Endothelial cell of umbilical vein (primary cell): ENCODE measurements around the gene HTR3D. TPM values are rescaled to one million over a fixed set of nuclear protein-coding genes. Genes with fewer than 3 reads are reported as not detected.

ENCODE experiments used
- BruUV-seq: library from RNA; stranded (reverse); fragments of 400-500 nt; replicated peaks from 2 replicates; lab custom pipeline; 2021; lab: Mats Ljungman, UMichigan
- CTCF ChIA-PET: fragments of 300-600, 350-600 bp; sonication (Branson Sonifier 250); formaldehyde crosslinking; loops from one replicate; lab custom pipeline; 2021; ENCODE audit warnings: antibody characterized with exemption, inconsistent platforms; lab: Charles Lee
- POLR2A ChIA-PET: fragments of 300-600, 350-600 bp; sonication (Branson Sonifier 250); formaldehyde crosslinking; loops from one replicate; lab custom pipeline; 2021; ENCODE audit warnings: antibody characterized with exemption, inconsistent platforms; lab: Charles Lee
- DNase-seq: peaks from one replicate; pipeline ENCODE4 v3.0.0-alpha.2; 2011; ENCODE audit warnings: low read depth, low spot score
- FAIRE-seq: peaks from 2 replicates; lab custom pipeline; 2011; peaks lifted over from hg19 to GRCh38; lab: Jason Lieb, UNC
- H2AFZ ChIP-seq: 2 replicates; pipeline ENCODE4 v1.6.0; 2012; ENCODE audit warnings: low read depth, low read length, control low read depth, inconsistent platforms
- H3K27ac ChIP-seq: 2 replicates; pipeline ENCODE4 v1.5.1; 2011; ENCODE audit warnings: low read depth, mild to moderate bottlenecking, control low read depth, low read length, moderate library complexity; ENCODE audit not compliant: insufficient read depth
- H3K27me3 ChIP-seq, 2 experiments: 2 replicates each; pipeline versions ENCODE4 v1.6.0 to v1.6.1; 2011; ENCODE audit warnings: low read length in 2 of 2, mixed read lengths in 1 of 2; ENCODE audit not compliant: control insufficient read depth in 2 of 2, insufficient read depth in 2 of 2
- H3K36me3 ChIP-seq, 2 experiments: 2 replicates in 1 of 2; 3 replicates in 1 of 2; pipeline ENCODE4 v1.5.1; 2011; ENCODE audit warnings: low read length in 2 of 2, mild to moderate bottlenecking in 1 of 2, moderate library complexity in 1 of 2; ENCODE audit not compliant: control insufficient read depth in 2 of 2, insufficient read depth in 2 of 2; ENCODE audit errors: extremely low read depth in 1 of 2
- H3K4me1 ChIP-seq: 3 replicates; pipeline ENCODE4 v1.5.1; 2011; ENCODE audit warnings: mild to moderate bottlenecking, low read length; ENCODE audit not compliant: control insufficient read depth, insufficient read depth; ENCODE audit errors: extremely low read depth
- H3K4me2 ChIP-seq: 2 replicates; pipeline ENCODE4 v1.6.1; 2011; ENCODE audit warnings: low read length, control low read depth, mixed read lengths; ENCODE audit not compliant: insufficient read depth
- H3K4me3 ChIP-seq, 3 experiments: fragments of 200-600 bp in 1 of 3; sonication (generic), shearing (Covaris generic) in 1 of 3; replicated peaks in 1 of 3; 2 replicates each; pipeline ENCODE4 v1.5.1; 2011 to 2016; ENCODE audit warnings: control low read depth in 3 of 3, low read length in 3 of 3, mild to moderate bottlenecking in 2 of 3, inconsistent platforms in 1 of 3, low read depth in 1 of 3, moderate library complexity in 1 of 3; ENCODE audit not compliant: insufficient read depth in 1 of 3
- H3K79me2 ChIP-seq: 2 replicates; pipeline ENCODE4 v1.6.0; 2012; ENCODE audit warnings: low read length, inconsistent platforms; ENCODE audit not compliant: control insufficient read depth, insufficient read depth
- H3K9ac ChIP-seq: replicated peaks from 2 replicates; pipeline ENCODE3; 2011; ENCODE audit warnings: low read length, control low read depth; ENCODE audit not compliant: insufficient read depth; ENCODE audit errors: extremely low read depth
- H3K9me1 ChIP-seq: replicated peaks from 3 replicates; pipeline ENCODE4 v1.6.0; 2011; ENCODE audit warnings: mild to moderate bottlenecking, low read length; ENCODE audit not compliant: control insufficient read depth, insufficient read depth; ENCODE audit errors: extremely low read depth
- H3K9me3 ChIP-seq: replicated peaks from 2 replicates; pipeline ENCODE4 v1.5.1; 2012; ENCODE audit warnings: low read length, inconsistent platforms; ENCODE audit not compliant: control insufficient read depth, insufficient read depth
- H4K20me1 ChIP-seq: replicated peaks from 2 replicates; pipeline ENCODE3; 2011; ENCODE audit warnings: mild to moderate bottlenecking, low read length; ENCODE audit not compliant: control insufficient read depth, insufficient read depth; ENCODE audit errors: extremely low read depth
- CTCF ChIP-seq, 2 donors: IDR thresholded peaks; 1 replicate in 1 of 2; 2 replicates in 1 of 2; pipeline ENCODE4 v1.5.1; 2011; ENCODE audit warnings: low read length in 2 of 2, mild to moderate bottlenecking in 2 of 2, moderate library complexity in 2 of 2, control low read depth in 1 of 2, inconsistent platforms in 1 of 2, low read depth in 1 of 2; ENCODE audit not compliant: insufficient read depth in 1 of 2; ENCODE audit errors: extremely low read depth in 1 of 2
- EZH2 ChIP-seq: IDR thresholded peaks from 2 replicates; pipeline ENCODE4 v1.6.1; 2012; ENCODE audit warnings: borderline replicate concordance, low read depth, mild to moderate bottlenecking, moderate library complexity, low read length, inconsistent platforms; ENCODE audit not compliant: severe bottlenecking
- FOS ChIP-seq: IDR thresholded peaks from 2 replicates; pipeline ENCODE4 v1.6.1; 2011; ENCODE audit warnings: mild to moderate bottlenecking, low read length, moderate library complexity, borderline replicate concordance; ENCODE audit not compliant: insufficient read depth
- GATA2 ChIP-seq: IDR thresholded peaks from 2 replicates; pipeline ENCODE4 v1.7.0; 2011; ENCODE audit warnings: low read depth, mild to moderate bottlenecking, moderate library complexity, mixed read lengths, low read length; ENCODE audit not compliant: insufficient read length, insufficient read depth
- JUN ChIP-seq: IDR thresholded peaks from 2 replicates; pipeline ENCODE4 v1.6.1; 2011; ENCODE audit warnings: borderline replicate concordance, low read depth; ENCODE audit not compliant: insufficient read length, insufficient read depth
- MAX ChIP-seq: IDR thresholded peaks from 2 replicates; pipeline ENCODE4 v1.6.1; 2011; ENCODE audit not compliant: insufficient read depth, insufficient read length
- MYC ChIP-seq: IDR thresholded peaks from one replicate; pipeline ENCODE4 v1.6.1; 2011; ENCODE audit warnings: mild to moderate bottlenecking, low read depth, low read length
- POLR2A ChIP-seq: IDR thresholded peaks from 2 replicates; pipeline ENCODE4 v1.6.1; 2012; ENCODE audit warnings: low read depth, mild to moderate bottlenecking, control low read depth, low read length
- POLR2AphosphoS5 ChIP-seq: IDR thresholded peaks from 2 replicates; pipeline ENCODE4 v1.6.1; 2012; ENCODE audit warnings: low read depth, mild to moderate bottlenecking, control low read depth, low read length, moderate library complexity; ENCODE audit not compliant: insufficient read depth
- dilution Hi-C: fragments of 300-500 bp; cut with MboI; formaldehyde crosslinking; loops from one replicate; pipeline ENCODE4 v1.15.0; 2019; ENCODE audit warnings: low sequenced_read_pairs; ENCODE audit not compliant: extremely low pct_ligation_motif_present
- intact Hi-C: fragments of 100-400 bp; cut with micrococcal nuclease; formaldehyde crosslinking; loops from one replicate; pipeline ENCODE4 v1.10.0; 2022
- polyA plus RNA-seq, 4 experiments: library from polyadenylated mRNA; depleted of rRNA in 3 of 4; stranded (reverse) in 3 of 4; unstranded in 1 of 4; fragments of >200 nt; gene quantifications; 2 replicates each; pipeline versions ENCODE4 v1.2.1 to v1.2.3, GENCODE V29; 2011 to 2012; ENCODE audit warnings: missing spikeins in 1 of 4
- total RNA-seq: library from RNA; stranded (reverse); gene quantifications from 2 replicates; pipeline ENCODE4 v1.2.3, GENCODE V29; 2021

The HTR3D gene
- total and polyA plus RNA-seq, 2 donors (not counting 3 experiments of a cell fraction or from before 2014, with no cell fraction given): not detected

GRCh38 chr3:184002469-184002868 lies 29.1 kb upstream of the HTR3D start:
- Histone ChIP-seq H3K9me1 (no peaks in the 10 kb centered on the region), H3K36me3 (no peaks in the 10 kb centered on the region), H3K27me3 (no peaks in the 10 kb centered on the region), H3K9ac (no peak overlapping the region), H2AFZ (no peak overlapping the region), H4K20me1 (no peaks in the 10 kb centered on the region), H3K4me2 (no peak overlapping the region), H3K4me1 (peaks cover 15% of the 10 kb centered on the region), H3K79me2 (no peaks in the 10 kb centered on the region), H3K9me3 (no peaks in the 10 kb centered on the region), H3K27ac (no peak overlapping the region), H3K4me3 (no peak overlapping the region)
- dilution Hi-C loops (no loop called here), intact Hi-C loops (no loop called here)
- CTCF ChIA-PET: no interaction called here
- POLR2A ChIA-PET: no interaction called here
- TF ChIP-seq POLR2AphosphoS5: no peak
- no peak for TF ChIP-seq CTCF (IDR thresholded peaks at IDR 0.05; ENCODE audit: extremely low read depth in 1 of 2, insufficient read depth in 1 of 2, low read depth in 1 of 2, low read length in 2 of 2)
- TF ChIP-seq POLR2A: no peak
- no peak for TF ChIP-seq EZH2
- no peak for TF ChIP-seq MAX
- no peak for TF ChIP-seq MYC
- no peak for TF ChIP-seq FOS
- TF ChIP-seq GATA2: no peak
- TF ChIP-seq JUN: no peak
- FAIRE-seq (no peak), DNase-seq (no peak)
- BruUV-seq: no TSS peak
